GDM1 (cell line): ENCODE data around the gene CTBP1.
A peak's percentile ranks its signal among the peaks of the same experiment; 100 is the strongest.

Experiments
- DNase-seq: peaks from one replicate; lab custom pipeline; 2025; lab: John Stamatoyannopoulos, UW

CTBP1 gene

DNA sequence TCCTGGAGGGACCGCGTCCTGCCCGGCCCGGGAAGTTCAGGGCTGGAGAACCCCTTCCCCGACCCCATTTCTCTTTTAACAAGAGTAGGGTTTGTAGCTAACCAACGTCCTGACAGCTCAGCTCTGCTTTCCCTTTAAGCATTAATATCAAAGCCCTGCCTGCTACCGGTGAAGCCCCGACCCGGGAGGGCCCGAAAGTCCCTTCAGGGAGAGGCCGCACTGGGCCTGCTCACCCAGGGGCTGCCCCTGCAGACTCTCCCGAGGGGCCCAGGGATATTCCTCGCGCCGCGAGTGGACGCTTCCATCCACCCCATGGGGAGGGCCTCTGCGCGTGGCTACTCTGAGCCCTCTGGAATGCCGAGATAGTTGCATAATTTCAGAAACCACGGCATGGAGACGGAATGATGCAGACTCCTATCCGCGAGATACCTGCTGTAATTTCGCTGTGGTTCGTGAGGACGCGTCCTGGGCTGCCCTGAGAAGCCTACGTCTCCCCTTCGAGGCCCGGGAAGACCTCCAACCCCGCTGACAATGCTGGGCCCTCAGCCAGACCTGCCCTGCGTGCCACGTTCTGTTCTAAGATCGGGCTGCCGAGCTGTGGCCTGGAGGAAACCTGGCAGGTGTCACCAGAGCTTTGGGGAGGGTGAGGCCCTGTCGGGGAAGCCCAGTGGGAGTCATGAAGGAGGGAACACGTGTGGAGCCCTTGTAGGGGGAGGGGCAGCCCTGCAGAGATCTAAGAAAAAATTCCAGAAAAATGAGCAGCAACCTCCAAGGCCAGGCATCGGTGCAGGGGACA is 999 bp upstream of the CTBP1 start:
- no peak for DNase-seq

GRCh38 chr4:1249148-1249730 is 309 bp upstream of the CTBP1 start:
- peak; percentile 84 for DNase-seq

DNA sequence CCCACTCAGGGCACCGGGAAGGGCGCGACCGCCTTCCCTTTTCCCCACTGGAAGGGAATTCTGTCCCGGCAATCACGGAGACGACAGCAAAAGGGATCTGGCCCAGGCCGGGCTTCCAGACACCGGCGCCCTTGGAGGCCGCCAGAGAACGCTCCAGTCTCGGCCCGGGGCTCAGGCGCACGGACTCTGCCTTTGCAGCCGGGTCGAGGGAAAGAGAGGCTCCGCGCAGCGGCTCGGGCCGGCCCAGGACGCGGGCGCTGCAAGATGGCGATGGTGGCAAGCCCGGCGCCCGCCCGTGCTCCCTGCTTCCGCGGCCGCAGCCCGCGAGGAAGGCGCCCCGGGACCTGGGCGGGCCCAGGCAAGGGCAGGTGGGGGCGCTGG is 1.1 kb downstream of the CTBP1 start:
- DNase-seq: no peak

- no peak for DNase-seq
Measured at GRCh38 chr4:1246901-1247863, 1.7 kb downstream of the CTBP1 start.

- no peak for DNase-seq
Measured at GRCh38 chr4:1246111-1246881, 2.6 kb downstream of the CTBP1 start.

- DNase-seq: no peak
Measured at GRCh38 chr4:1245481-1246051, 3.4 kb downstream of the CTBP1 start.

DNA sequence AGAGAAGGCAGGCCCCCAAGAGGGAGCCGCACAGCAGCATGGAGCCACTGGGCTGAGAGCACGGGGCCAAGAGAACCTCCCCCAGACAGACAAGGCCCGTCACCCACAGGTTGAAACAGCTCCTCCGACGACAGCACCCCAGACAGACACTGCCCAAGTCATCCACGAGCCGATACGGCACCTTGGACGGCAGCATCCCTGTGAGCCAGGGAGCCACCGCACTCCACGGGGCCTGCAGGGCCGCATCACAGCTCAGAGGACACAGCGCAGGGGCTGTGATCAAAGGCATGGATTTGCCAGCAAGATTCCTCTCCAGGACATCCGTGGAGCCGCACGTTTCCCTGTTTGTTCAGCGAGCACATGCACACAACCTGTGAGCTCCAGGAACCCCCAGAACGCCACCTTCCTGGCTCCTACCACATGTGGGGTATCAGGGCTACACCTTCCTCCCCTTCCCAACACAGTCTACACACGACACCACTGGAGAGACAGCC is 3.9 kb downstream of the CTBP1 start:
- no peak for DNase-seq

DNA sequence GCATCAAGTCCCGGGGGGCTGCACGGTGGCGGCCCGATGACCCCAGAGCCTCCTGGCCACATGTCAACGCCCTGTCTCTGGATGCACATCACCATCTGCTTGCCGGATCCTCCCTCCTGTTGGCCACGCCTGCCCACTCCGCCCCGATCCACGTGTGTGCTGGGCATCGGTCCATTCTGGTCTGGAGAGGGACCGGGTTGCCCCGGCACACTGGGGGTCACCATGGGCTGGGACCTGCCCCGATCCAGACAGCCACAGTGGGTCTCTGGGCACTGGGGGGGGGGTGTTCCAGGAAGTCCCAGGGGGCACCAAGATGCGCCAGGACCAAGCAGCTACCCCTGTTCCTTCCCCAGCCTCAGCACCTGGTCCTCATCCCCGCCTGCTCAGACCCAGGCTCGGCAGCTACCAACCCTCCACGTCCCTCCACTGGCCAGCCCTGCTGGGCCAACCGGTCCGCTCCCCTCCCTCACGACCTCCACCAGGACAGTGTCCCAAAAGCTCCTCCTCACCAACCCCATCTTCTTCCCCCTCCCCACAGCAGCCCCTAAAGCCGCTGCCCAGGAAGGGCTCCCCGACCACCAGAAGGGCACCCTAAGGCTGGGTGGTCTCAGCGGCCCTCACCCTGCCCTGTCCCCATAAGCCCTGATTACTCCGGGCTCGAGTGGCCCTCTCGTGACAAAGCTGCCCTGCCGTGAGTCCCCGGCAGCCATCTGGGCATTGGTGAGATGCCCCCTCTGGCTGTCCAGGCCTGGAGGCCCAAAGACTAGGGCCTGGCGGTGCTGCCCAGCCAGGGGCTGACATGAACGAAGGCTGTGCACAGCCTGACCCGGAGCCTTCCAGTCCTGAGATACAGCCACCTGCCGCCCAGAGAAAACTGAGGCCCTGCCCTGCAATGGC is 4.6 kb downstream of the CTBP1 start:
- no peak for DNase-seq

- DNase-seq: no peak
Measured at GRCh38 chr4:1243451-1244080, 5.4 kb downstream of the CTBP1 start.

DNA sequence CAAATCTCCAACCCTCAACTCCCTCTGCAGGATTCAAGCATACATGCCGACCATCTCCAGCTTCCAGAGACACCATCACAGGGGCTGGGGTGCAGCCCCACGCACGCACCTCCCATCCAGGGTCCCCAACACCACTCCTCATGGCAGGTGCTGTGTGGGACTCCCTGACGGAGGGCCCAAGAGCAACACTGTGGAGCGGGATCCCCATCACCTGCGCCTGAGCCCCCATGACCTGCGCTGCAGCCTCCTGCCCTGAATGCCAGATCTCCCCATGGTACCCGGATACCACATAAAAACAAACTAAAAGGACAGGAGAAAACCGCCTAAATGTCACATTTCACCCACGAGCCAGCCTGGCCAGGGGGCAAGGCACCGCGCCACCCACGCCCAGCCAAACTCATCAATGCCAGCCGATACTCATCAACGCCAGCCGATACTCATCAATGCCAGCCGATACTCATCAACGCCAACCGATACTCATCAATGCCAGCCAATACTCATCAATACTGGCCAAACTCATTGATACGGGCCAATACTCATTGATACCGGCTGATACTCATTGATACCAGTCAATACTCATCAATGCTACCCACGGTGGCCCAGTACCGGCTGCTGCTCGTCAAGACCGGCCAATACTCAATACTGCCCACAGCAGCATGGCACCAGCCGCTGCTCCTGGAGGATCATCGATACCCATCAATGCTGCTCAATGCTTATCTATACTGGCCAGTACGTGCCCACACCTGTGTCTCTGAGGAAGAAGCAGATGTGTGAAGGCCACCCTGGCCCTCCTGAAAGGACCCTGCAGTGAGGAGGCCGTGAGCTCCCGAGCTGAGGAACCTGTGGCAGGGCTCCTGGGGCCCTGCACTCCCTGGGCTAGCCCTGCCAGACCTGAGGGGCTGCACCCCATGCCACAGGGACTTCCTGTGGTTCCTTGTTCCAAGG is 6.2 kb downstream of the CTBP1 start:
- no peak for DNase-seq

DNA sequence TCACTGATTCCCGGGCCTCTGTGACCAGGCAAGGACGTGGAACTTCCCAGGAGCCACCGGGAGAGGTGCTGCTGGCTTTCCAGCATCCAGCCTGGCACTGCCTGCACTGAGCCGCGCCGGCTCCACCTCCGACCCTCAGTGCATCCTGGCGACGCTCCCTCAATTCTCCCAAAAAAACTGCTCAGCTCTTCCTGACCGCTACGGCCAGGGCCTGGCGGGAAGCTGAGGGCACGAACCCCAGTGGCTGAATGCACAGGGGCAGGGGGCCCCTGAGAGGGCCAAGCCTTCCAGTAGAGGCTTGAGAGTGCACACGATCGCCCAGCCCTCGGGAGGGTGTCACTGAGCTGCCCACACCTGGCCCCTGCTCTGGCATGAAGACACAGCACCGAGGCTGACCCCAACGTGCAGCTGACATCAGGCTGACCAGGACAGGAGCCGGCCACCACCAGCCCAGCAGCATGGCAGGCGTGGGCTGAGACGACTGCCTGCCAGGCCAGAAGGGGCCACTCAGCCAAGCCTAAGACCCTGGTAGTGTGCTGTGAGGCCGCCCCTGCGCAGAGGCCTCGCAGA is 6.9 kb downstream of the CTBP1 start:
- no peak for DNase-seq

GRCh38 chr4:1241466-1241935 is 7.4 kb downstream of the CTBP1 start:
- DNase-seq: no peak

GRCh38 chr4:1240721-1241465 is 8.0 kb downstream of the CTBP1 start:
- DNase-seq: no peak

- DNase-seq: no peak
Measured at GRCh38 chr4:1239950-1240307, 9.0 kb downstream of the CTBP1 start.

DNA sequence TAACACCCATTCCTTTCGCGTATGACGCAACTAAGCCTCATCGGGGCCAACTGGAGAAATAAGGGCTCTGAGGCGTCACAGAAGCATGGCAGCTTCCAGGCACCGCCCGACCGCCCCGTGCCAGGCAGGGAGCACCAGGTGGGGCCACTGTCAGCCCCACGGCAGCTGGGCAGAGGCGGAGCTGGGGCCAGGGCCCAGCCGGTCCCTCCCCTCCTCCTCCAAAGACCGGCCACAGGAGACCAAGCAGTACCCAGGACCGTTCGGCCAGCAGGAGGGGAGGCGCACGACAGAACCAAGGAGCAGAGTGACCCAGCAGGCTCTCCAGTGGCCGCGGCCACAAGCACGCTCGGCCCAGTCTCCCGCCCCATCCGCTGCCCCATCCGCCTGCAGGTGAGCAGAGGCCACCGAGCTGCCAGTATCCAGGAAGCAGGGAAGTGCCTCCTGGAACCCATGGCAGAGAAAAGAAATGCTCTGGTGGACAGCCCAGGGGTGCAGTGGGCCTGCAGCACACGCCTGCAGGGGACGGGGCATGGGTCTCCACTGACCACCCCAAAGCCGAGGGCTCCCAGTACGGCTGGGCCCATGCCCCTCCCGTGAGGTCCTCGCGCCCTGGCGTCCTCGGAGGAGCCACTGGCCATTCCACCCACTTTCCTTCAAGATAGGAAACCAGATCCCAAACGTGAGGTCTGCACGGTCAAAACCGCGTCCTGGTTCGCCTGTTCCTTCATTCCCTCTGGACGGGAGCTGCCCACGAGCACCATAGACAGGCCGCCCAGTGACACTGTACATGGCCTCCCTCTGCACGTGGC is 9.6 kb downstream of the CTBP1 start:
- DNase-seq: no peak

GRCh38 chr4:1238676-1239000 is 10.3 kb downstream of the CTBP1 start:
- no peak for DNase-seq
